Germinal center (tissue), 1 donor: ENCODE measurements around the gene OAS2.

Source experiments
- DNase-seq: peaks from one replicate; pipeline ENCODE4 v3.0.0; 2012; ENCODE audit warnings: mixed read lengths, low spot score

The OAS2 gene

DNA sequence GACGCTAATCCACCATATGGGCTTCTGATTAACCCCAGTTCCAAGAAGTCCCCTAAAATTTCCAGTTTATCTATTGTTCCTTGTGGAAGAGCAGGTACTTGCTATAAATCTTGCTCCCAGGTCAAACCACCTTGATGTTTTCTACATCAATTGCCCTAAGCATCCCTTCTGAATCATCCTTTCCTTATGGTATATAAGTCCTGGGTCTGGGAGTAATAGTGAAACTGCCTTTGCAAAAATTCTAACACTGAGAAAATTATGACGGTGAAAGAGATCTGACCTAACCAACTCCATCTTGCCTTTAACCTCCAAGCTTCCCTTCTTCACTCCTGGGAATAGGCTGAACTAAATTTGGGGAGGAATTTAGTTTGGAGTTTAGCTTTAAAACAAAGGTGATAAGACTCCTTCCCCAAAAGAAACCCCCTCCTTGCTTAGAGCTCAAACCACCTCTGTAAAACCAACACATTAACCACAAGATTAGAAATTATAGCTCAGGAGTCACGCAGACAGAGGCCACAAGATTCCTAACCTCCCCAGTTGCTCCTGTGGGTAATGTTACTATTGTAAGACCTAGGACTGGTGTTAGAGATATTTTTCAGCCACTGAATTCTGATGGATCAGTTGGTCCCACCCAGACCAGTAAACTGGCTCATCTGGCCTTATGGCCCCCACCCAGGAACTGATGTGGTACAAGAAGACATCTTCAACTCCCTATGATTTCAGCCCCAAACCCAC is 44.4 kb downstream of the OAS2 start:
- no peak for DNase-seq

DNA sequence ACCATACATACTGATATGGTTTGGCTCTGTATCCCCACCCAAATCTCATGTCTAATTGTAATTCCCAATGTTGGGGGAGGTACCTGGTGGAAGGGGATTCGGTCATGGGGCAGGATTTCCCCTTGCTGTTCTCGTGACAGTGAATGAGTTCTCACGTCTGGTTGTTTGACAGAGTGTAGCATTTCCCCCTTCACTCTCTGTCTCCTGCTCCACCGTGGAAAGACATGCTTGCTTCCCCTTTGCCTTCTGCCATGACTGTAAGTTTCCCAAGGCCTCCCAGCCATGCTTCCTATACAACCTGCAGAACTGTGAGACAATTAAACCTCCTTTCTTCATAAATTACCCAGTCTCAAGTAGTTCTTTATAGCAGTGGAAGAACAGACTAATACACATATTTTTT is 49.4 kb downstream of the OAS2 start:
- no peak for DNase-seq

DNA sequence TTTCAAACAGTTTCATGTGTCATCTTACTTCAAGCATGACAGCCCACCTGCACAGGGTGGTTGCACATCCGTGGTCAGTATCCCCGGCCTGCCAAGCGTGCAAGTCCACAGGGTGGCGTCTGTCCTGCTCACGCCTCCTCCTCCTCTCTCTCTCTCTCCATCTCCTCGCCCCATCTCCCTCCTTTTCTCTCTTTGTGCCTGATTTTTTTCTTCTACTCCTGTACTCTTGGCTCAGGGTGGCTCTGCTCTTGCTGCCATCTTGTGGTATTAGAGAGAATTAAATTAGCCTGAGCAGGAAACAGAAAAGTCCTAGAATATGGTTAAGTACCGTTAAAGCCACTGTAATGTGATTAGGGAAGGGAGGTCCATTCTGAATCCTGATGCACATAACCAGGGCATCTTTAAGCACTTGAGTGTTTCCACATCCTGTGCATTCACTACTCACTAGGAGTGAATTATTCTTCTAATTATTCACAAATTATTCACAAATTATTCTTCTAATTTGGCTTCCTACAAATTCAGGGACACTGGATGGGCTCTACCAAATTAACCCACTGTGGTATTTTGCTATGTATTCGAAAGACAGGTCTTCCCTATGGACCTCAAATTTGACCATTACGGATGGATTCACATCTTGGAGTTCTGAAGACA is 52.7 kb downstream of the OAS2 start:
- peak; percentile 69 for DNase-seq

DNA sequence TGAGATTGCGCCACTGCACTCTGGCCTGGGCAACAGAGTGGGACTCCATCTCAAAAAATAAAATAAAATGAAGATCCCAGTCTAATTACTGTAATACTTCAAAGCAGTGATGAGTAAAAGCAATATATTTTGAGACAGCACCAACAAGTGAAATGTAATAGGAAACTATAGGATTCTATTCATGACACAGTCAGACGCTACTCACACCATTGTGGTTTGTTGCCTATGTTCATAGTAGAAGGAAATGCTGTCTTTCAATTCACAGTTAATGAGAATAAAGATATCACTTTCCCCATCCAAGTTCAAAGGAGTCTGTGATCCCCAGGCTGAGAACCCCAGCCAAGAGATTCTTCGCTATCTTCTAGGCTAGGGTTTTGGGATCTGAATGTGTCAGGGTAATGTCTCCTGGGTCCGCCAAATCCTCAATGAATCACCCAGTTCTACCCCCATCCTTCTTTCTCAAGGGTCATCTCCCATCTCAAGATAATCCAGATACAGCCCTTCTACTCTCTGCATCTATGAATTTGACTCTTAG is 61.7 kb downstream of the OAS2 start:
- DNase-seq, result no peak

DNA sequence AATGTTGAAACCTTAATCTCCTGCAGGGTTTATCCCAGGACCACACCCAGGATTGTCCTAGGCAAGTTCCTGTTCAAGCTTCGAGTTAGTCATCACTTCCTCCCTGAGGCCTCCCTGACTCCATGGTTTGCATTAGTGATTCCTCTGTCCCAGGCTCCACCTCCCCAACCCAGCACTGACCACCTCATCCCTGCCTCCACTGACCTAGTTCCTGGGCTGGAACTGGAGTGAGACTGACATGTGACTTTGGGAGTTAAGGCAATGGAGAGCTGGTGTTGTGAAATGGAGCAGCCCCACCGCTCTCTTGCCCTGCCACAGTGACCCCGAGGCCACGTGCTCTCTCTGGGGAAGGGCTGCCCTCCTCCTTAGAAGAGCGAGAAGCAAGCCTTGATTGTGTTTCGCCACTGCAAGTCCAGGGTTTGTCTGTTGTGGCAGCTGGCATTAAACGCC is 62.4 kb downstream of the OAS2 start:
- no peak for DNase-seq

DNA sequence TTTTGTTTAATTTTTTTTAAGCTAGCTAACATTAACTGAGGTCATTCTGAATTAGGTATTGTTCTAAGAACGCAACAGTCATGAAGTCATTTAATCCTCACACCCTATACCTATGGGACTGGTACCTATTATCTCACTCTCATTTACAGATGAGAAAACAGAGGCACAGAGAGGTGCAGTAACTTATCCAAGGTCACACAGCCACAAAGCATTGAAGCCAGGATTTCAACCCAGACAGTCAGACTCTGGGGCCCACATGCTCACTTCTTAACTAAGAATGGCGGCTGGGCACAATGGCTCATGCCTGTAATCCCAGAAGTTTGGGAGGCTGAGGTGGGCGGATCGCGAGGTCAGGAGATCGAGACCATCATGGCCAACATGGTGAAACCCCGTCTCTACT is 63.2 kb downstream of the OAS2 start:
- DNase-seq, result no peak

DNA sequence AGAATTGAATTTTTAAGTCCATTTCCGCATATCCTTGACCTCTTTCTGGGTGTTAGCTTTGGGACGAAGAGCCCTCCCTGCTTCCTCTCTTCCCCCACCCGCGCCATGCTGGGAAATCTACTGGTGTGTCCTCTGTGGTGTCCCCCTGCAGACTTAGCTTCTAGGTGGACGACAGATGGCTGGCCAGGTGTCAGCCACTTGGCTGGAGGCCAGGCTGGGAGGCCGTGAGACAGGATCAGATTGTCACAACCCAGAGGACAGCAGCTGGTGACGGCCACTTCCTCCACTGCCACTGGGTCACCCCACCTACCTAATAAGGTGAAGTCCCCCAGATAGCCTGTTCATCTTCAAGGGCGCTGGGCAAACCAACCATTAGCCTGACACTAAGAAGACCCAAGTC is 64.9 kb downstream of the OAS2 start:
- no peak for DNase-seq

DNA sequence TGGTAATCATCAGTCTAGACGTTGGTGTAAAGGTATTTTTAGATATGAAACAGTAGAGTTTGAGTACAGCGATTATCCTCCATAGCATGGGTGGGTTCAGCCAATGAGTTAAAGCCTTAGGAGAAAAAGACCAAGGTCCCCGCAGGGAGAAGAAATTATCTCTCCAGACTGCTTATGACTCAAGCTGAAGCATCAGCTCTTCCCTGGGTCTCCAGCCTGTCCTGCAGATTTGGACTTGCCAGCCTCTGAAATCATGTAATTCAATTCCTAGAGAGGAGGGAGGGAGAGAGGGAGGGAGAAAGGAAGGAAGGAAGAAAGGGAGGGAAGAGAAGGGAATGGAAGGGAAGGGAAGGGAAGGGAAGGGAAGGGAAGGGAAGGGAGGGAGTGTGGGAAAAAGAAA is 66.2 kb downstream of the OAS2 start:
- no peak for DNase-seq

DNA sequence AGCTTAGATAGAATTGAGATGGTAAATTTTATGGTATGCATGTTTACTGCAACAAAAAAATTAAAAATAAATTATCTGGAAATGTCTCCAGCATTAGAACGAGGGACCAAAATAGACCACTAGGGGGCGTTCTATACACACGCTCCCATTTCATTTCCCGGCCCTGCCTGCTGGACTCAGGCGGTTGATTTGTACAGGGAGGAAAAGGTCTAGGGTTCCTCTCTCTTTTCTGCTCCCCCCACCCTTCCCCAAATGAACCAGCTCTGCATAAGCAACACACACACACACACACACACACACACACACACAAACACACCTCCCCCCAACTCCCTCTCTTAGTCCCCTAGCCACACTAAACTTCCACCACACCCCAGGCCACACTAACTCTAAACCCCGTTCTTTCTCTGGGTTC is 70.4 kb downstream of the OAS2 start:
- DNase-seq, result peak; percentile 67

DNA sequence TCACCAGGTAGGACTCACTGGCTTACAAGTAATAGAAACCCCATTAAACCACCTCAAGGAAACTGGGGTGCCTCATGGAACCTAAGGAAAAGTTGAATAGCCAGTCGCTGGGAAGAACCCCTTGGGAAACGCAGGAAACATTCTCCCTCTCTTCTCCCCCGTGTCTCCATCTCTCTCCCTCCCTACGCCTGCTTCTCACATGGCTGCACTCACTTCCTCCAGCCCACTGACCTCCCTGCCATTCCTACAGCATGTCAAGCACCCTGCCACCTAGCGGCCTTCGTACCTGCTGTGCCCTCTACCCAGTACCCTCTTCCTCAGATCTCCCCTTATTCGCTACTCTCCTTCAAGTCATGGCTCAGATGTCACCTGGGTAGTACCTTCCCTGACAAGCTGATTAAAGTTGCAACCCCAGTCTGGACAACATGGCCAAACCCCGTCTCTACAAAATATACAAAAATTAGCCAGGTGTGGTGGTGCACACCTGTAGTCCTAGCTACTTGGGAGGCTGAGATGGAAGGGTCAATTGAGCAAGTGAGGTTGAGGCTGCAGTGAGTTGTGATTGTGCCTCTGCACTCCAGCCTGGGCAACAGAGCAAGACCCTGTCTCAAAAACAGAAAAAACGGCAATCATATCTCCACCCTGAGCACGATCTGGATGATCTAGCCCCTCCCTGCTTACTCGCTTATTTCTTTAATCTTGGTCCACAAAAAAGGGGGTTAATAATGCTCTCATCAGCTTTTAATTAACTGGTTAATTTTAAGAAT is 71.8 kb downstream of the OAS2 start:
- DNase-seq, result peak; percentile 70

DNA sequence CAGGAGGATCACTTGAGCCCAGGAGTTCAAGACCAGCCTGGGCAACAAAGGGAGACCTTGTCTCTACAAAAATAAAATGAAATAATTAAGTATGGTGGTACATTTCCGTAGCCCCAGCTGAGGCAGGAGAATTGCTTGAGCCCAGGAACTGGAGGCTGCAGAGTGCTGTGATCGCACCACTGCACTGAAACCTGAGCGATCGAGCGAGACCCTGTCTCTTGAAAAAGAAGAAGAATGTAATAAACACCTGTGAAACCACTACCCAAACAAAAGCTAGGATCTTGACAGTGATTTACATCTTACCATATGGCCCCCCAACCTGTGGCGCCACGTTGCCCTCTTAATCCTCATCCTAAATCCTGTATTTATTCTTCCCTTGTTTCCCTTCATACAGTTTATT is 72.5 kb downstream of the OAS2 start:
- peak; percentile 62 for DNase-seq

DNA sequence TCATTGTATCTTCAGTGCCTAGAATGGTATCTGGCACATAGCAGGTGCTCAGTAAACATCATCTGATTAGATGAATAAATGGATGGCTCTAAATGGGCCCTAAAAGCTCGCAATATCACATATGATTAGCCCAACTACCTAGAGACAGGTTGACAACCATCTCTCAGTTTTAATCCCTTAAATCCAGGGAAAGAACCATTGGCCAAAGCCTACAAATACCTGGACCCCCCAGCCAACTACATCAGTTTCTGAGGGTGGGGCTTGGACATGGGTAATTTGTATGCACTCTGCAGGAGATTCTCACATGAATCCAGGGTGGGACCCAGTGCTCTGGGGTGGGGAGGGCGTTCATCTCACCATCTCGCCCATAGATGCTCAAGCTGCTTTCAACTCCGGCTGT is 73.4 kb downstream of the OAS2 start:
- DNase-seq, result no peak

DNA sequence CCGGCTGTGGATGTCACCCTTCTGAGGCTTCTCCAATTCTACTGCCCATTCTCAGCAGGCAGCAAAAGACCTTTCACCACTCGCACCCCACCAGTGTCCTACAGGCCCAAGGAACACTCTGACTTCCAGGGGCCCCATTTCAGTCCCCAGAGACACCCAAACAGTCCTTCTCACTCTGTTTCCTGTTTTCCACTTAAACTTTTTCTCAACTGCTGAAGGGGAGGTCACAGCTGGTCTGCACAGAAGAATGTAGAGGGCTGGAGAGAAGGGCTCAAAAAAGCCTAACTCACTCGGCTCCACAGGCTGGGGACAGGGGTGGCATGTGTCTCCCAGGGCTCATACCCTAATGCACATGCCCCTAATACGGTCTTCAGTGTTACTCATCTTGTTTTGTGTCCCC is 74.0 kb downstream of the OAS2 start:
- no peak for DNase-seq

DNA sequence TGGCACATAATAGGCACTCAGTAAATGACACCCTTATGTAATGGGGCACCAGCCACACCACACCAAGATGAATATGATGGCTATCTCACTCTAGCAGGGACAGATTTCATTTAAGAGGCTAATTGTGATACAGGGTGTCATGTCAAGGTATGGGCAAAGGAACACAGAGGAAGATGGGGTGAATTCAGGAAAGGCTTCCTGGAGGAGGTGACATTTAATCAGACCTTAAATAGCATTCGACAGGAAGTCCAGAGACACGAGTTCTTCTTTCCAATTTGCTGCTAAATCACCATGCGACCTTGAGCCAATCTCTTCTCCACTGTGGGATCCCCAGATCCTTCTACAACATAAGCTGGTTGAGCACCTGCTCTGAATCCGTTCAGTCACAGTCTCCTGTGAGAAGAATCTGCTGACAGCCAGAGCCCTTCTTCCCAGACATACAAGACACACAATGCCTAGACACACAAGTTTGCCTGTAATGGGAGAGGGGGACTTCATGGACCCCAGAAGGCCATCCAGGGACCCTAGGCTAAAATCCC is 76.7 kb downstream of the OAS2 start:
- DNase-seq, result peak; percentile 5

DNA sequence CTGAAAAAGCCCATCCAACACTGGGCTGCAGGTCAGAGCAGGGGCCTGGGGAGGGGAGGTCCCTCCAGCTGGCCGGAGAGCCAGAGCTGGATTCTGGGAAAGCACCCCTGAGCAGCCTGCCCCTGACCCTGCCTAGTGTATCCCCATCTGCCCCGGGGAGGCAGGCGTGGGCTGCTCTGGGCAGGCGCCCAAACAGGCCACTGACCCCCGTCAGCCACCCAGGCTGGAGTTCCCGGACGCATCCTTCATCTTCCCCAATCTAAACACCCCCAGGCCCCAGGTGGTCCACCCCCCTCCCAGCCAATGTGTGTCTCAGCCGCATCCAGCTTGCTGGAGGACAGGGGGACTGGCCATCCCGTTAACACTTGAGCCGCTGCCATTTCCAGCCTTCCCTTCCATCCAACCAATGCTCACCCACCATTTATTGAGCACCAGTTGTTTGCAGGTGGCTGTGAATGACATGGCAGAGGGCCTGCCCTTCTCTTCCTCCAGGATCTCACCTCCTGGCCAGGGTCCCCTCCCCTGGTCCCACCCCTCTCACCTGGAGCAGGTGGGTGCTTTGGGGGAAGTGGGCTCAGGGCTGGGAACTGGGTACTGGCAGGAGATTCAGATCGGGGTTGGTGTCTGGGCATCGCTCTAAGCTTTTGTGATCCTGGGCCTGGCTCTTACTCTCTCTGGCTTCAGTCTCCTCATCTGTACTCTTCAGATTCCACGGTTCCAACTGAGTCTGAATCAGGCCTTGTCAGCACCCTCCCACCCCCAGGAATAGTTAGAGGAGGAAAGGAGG is 77.5 kb downstream of the OAS2 start:
- DNase-seq, result no peak

DNA sequence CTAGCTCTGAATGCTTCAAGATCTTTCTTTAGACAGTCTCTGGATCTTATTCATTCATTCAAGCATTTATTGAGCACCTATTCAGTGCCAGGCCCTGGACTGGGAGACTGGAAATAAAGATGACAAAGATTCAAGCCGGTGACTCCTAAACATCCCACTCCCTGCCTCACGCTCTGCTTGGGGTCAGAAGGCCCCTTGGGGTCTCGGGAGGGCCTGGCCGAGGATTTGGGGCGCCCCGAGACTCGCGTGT is 78.0 kb downstream of the OAS2 start:
- no peak for DNase-seq

DNA sequence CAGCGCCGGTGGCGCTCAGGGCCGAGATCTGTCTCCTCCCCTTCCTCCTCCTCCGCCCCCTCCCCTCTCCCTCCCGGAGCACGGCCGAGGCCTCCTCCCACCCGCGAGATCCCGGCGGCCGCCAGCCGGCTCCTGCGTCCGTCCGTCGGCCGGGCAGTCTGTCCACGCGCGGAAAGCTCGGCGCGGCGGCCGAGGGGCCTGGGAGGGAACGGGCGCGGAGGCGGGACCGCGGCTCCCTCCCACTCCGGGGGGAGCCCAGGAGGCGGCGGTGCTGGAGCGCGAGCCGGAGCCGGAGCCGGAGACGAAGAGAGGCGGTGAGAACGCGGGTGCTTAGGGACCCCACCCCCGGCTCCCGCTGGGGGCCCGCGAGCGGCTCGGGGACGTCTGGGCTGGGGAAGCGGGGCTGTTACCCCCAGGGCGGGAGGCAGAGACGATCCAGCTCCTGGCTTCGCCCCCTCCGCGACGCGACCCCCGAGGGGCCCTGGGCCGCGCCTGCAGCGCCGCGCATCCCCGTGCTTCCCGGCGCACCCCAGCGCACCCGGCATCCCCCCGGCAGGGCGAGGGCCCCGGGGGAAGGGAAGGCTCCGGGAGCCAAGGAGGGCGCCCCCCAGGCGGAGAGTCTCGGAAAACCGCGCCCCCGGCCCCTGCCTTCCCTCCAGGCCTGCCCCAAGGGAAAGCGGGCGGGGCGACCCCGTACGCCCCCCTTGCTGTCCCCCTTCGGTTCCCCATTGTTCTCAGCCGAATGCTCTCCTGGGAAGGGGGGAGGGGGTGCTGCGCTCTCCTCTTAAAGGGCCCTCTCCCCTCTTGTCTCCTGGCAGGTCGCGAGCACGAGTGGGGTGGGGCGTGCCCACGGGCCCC is 78.5 kb downstream of the OAS2 start, which contains the start of gene DTX1:
TSS of gene DTX1 (plus strand) at position 100 of the 858 bp plus-strand sequence. CDS start 1,463 bp downstream, outside the sequence.
- peak; percentile 54 for DNase-seq

DNA sequence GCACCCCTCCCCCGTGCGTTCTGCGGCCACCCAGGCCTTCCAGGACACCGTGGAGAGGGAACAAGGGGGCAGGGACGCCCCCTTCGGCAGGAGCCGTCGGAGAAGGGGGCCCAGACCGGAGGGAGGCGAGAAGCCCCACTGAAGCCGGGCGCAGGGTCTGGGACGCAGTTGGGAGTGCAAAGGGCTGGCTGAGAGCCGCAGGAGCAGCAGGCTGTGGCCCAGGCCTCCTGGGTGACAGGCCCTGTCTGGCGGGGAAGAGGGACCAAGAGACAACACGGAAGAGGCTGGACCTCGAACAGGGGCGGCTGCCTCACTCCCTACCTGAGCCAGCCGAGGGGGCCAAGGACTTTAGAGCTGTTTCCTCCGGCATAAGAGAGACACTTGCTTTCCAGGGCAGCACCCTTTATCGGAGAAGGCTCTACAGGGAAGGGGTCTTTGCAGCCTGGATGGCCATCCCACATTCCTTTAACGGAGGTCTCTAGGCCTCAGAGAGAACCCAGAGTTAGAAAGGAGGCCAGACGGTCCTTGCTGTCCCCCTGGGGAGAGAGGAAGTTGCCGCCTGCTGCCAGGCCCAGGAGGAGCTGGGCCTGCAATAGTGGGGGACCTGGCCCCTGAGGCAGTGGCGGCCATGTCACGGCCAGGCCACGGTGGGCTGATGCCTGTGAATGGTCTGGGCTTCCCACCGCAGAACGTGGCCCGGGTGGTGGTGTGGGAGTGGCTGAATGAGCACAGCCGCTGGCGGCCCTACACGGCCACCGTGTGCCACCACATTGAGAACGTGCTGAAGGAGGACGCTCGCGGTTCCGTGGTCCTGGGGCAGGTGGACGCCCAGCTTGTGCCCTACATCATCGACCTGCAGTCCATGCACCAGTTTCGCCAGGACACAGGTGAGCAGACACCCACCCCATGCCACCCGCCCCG is 79.5 kb downstream of the OAS2 start:
- DNase-seq, result no peak

DNA sequence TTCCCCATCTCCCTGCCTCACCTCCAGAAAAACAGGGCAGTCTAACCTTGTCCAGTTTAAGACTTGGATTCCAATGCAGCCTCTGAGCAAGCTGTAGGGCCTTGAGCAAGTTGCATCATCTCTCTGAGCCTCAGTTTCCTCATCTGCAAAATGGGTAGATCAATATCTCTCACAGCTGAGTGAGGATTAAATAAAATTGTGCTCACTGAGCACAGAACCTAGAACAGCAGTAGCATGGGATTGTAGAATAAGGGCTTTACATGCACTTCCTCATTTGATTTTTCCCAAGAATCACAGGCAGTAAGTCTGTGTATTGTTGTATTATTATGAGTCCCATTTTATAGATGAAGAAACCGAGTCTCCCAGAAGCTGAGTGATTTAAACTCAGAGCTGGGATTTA is 80.2 kb downstream of the OAS2 start:
- no peak for DNase-seq

DNA sequence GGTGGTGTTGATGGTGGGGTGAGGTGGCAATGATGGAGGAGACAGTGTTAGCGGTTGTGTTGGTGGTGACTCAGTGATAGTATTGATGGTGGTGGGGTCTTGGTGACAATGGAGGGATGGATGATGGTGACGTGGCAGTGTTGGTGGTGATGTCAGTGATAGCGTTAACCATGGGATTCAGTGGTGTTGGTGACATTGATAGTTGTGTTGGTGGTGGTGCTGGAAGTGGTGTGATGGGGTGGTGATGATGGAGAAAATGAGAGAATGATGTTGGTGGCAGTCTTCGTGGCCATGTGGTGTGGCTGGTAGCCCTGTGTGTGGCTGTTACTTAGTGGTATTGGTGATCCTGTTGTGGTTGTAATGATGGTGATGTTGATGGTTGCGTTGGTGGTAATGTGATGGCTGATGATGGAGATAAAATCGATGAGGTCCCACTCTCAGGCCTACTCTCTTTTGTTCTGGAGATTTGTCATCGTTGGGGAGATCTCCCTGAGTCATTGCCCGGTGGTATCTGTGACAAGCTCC is 80.8 kb downstream of the OAS2 start:
- DNase-seq, result no peak
